HG02610 (cell line): ENCODE results near the gene AHNAK.
"Not testable (repeated sequence)": the region's sequence is repeated elsewhere in the genome, so short reads cannot be mapped to it uniquely, and the experiment has no call there.

Experiments
- ATAC-seq: cut with Tn5 transposase; IDR thresholded peaks from one replicate; pipeline ENCODE4 v1.9.1; 2021; ENCODE audit warnings: mild to moderate bottlenecking, moderate library complexity; ENCODE audit not compliant: unreplicated experiment

AHNAK gene

DNA sequence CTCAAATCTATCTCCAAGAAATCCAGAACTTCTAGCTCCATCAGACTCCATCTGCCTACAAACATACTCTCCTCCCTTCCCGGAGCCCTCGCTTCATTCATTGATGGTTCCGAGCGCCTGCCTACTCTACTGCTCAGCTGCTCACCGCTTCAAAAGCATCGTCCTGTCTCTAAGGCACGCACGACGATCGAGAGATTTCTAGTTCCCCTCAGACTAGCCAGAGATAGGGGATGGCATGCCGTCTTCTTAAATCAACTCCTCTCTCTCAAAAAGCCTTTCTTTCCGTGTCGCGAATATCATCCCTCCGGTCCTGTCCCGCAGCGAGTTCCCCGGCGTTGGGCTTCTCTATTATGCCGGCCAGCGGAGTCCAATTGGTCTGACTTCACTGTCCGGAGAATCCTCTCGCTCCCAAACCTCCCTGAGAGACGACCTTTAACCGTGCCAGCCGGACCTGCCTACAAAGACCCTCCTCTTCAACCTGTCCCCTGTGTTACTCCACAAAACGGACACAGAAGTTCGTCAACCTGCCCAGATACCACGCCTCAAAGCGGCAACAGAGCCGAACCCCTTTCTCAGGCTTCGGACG lies 26.5 kb upstream of the AHNAK start:
- no peak for ATAC-seq

GRCh38 chr11:62572431-62572830 lies 25.8 kb upstream of the AHNAK start:
- ATAC-seq: no peak

DNA sequence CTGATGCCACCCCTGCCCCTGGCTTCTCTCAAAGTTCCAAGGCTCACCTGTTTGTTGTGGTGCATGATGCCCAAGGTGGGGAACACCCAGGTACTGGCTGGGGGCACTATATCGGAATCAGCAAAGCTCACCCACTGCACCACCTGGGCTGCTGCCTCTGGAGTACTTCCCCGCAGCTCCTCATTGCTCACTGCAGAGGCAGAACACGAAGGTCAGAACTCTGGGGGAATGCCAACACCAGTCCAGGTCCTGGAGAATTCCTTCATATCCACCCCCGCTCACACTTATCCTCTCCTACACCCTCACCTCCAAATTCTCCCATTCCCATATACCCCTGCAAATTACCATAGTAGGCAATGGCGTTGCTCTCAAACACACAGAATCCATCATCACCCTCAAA lies 24.9 kb upstream of the AHNAK start:
- not testable (repeated sequence) for ATAC-seq

- not testable (repeated sequence) for ATAC-seq
These were observed 24.3 kb upstream of the AHNAK start for GRCh38 chr11:62570903-62571302.

DNA sequence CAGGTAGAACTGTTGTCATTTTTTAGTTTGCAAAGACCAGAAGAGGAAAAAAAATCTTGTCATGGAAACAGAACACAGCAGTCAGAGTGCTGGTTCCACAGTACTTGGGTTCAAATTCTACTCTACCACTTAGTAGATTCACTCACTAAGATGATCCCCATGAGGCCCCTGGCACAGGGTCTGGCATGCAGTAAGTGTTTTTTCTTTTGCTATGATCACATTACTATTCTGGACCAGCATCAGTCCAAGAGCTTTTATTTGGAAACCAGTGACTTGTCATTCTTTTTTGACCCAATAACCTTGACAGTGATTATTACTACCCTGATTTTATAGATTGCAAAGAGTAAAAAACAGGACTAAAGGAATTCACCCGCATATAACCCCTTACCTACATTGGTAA lies 23.0 kb upstream of the AHNAK start:
- no peak for ATAC-seq

DNA sequence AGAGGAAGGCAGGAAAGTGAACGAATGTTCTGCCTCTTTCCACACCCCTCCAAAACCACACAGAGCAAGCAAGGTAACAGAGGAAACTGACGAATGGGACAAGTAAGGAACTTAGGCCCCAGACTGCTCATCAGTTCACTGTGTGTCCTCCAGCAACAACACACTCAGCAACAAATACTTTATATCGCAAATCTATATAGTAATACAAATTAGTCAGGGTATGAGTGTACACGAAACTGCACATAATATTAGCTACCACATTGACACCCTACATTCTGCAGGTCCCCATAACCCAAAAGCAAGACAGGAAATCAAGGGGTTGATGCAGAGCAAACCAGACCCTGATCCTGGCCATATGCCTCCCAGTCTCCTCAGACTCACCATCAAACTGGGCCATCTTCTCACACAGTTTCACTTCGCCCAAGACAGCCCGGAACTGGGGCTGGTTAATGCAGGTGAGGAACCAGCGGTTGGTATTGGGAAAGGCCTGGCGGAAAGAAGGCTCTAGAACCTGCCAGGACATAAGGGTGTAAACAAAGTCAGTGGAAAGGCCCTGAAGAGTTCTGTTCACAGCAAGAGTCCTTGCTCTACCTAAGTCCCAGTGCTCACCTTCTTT lies 20.5 kb upstream of the AHNAK start:
- ATAC-seq: no peak

- no peak for ATAC-seq
These were observed 19.6 kb upstream of the AHNAK start for GRCh38 chr11:62566247-62566646.

DNA sequence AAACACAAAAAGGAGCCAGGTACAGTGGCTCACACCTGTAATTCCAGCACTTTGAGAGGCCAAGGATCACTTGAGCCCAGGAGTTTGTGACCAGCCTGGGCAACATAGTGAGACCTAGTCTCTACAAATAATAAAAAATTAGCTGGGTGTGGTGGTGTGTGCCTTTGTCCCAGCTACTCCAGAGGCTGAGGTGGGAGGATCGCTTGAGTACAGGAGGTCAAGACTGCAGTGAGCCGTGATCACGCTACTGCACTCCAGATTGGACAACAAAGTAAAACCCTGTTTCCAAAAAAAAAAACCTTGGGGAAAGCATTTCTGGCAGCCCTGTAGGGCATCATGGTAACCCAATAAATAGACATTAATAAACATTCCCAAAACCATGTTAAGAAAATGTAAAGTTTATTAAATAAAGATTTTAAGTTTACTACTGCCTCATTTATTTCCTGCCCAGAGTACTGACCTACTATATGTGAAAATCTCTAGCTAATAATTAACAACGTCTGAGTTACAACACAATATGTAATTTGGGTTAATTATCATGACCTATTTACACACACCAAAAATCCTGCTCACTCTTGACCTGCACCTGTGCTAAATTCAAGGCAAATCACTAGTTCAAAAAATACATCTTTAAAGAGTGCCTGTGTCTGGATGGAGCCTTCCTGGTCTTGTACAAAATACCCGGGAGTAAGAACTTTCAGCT lies 18.6 kb upstream of the AHNAK start:
- no peak for ATAC-seq

DNA sequence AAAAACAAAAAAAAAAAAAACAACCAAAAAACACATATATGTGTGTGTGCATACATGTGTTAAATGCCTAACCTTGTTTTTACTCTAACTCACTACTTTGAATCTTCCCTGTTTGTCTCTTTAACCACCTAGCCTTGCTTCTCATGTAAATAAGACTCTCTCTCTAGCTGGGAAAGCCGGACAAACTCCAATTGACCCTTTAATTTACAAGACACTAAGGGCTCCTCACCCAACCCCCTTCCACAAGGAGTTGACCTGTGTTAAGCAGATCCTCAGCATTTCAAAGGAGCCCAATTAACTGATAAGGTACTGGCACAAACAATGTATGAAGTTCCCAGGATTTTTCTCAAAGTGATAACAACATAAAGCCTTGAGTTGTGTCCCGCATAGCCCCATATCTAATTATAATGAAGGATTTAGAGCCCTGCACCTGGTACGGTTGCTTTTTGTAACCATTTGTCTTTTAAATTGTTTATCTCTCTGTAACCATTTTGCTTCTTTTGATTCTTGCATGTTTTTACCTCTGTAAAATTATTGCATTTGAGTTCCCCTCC lies 15.1 kb upstream of the AHNAK start:
- not testable (repeated sequence) for ATAC-seq

DNA sequence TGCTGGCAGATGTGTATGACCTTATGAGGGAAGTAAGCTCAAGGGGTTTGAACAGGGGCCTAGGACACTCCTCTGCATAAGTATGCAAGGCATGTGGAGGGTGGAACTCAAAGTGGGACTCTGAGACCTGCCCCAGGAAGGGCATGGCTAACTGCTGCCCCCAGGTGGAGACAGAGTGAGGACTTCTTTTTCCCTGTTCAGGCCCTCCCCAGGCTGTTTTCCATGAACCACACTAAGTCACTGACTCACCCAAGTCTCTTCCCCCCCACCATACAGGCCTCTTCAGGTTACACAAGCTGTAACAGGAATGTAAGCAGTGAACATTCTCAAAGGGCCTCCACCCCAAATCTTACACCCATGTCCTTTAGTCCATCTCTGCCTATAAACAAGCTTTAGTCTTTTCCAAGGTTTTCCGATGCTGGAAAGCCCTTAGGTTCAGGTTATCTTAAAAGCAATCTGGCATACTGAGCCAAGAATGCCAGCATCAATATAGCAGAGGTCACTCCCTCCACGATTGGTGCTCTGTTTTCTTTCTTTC lies 14.0 kb upstream of the AHNAK start:
- no peak for ATAC-seq

DNA sequence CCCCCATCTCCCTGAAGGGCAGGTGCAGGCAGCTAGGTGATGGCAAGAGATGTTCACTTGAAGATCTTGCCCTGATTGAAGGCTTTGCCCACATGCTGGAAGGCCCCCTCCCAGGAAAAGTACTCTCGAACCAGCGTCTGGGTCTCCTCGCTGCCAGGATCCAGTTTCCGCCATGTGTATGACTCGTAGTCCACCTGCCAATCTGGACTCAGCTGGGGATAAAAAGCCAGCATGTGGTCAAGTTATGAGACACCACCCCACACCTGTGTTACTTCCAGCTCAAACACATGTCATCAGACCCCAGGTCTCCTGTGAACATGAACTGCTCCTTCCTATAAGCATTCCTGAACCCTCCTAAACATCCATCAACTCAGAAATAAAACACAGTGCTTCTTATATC lies 13.0 kb upstream of the AHNAK start:
- ATAC-seq: not testable (repeated sequence)

- no peak for ATAC-seq
These were observed 12.6 kb upstream of the AHNAK start for GRCh38 chr11:62559204-62559603.

DNA sequence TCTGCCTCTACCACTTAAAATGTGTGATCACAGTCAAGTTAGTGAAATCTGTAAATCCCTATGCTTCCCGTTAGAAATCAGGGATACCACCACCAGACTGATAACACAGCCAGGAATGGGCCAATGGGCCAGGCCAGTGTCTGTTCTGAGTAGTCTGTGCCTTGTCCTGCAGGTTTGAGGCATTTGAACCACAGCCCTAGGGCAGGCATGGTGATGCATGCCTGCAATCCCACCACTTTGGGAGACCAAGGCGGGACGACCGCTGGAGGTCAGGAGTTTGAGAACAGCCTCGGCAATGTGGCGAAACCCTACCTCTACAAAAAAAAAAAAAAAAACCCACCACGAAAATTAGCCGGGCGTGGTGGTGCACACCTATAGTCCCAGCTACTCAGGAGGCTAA lies 12.1 kb upstream of the AHNAK start:
- no peak for ATAC-seq

DNA sequence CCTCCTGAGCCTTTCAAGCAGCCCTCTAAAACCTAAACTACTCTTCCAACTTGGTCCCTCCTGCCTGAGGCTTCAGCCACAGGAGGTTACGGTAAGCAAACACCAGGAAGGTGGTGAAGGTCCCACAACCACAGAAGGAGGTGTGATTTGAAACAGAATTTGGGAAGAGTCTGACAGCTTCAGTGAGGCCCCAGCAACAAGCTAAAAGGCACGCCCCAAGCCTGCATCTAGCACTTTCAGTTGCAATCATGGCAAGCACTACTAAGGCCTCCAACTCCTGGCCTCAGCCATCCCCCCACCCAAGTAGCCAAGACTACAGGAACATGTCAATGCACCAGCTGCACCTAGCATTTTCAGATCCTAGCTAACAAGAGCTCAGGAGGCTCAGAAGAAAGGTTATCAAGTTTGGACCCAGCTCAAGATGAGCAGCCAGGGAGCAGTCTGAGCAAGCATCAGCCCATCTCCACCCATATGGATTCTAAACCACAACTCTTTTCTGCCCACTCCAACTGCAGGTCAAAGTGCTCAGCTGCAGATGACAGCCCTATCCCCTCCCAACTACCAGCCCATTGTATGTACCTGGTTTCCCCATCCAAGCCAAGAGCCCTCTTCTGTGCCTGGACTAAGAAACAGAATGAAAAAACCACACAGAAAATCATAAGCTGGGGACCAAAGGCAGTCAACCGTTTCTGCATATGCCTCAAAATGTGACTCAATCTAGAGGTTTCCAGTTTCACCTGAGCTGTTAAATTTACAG lies 10.4 kb upstream of the AHNAK start:
- peak; percentile 28 for ATAC-seq

DNA sequence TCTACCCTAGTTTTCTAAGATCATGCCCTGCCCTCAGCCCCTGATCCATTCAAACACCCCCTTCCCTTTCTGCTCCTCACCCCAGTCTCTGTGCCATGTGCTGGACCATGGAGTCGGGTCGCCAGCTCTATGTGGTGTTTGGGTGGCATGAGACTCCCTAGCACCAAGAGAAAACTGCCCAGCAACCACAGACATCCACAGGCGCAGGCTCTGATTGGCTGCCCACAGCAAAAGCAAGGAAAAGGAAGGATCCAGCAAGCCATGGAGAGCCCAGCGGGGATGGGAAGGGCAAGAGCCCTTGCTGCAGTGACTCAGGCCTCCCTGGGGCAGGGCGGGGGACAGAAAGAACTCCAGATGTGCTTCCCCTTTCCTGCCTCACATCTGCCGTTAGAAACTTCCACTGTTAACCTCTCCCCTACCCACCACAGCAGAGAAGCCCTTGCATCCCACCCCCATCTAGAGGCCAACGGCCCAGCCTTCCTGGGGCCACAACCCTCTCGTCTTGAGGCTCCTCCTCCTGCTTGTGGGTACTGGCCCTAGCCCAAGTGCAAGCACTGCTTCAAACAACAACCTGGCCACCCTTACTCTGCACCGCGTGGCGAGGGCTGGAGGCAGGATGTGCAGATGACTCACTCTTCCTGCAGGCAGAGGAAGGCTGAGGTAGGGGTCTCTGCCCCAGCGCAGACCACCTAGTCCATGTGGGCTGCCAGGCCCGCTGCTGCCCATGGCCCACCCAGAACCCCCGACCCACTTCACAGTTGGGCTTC lies 9.7 kb upstream of the AHNAK start:
- peak; percentile 30 for ATAC-seq

DNA sequence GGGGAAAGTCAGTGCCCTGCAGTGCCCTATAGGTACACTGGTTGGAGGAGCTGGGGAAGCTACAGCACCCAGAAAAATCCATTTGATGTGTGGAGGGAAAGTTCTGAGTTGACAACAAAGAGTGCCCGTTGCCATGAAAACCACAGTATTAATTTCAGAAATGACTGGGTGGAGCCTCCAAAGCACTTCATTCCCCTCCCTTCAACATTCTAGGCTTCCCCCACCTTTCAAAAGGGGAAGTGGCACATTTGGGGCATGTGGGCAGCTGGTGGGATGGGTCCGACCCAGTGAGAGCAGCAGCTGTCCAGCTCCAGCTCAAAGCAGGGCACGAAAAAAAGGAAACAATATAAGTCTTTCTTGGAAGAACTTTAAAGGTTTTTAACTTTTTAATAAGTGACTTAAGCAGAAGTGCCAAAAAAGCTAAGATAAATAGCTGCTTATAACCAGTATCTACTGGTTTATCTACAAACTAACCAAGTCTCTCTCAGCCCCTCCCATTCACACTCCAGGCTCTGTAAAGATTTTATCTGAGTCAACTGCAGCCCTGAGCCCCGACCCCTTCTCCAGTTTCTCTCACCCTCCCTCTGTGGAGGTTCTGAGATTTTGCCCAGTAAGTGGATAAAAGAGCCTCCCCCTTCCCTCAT lies 9.0 kb upstream of the AHNAK start:
- peak; percentile 28 for ATAC-seq

- no peak for ATAC-seq
These were observed 8.0 kb upstream of the AHNAK start for GRCh38 chr11:62554387-62555167.

GRCh38 chr11:62553839-62554361 lies 7.3 kb upstream of the AHNAK start:
- no peak for ATAC-seq
